Breast epithelium (tissue), 3 donors: Measurements from ENCODE around the gene VPS41.

Experiments
- CTCF ChIP-seq, 3 donors: fragments of 450-650 bp; IDR thresholded peaks; one replicate each; pipeline ENCODE4 v1.5.1; 2016 to 2017; ENCODE audit warnings: antibody characterized with exemption in 3 of 3, mild to moderate bottlenecking in 3 of 3, moderate library complexity in 3 of 3
- POLR2A ChIP-seq: fragments of 450-650 bp; IDR thresholded peaks from one replicate; pipeline ENCODE4 v1.6.1; 2016; ENCODE audit warnings: antibody characterized with exemption, mild to moderate bottlenecking, moderate library complexity
- POLR2AphosphoS5 ChIP-seq, 3 donors: sonication (generic); formaldehyde crosslinking; IDR thresholded peaks; one replicate each; pipeline ENCODE4 v1.6.1; 2017; ENCODE audit warnings: antibody characterized with exemption in 3 of 3

GRCh38 chr7:38889079-38889478, 19.9 kb downstream of the VPS41 start:
- TF ChIP-seq CTCF (IDR thresholded peaks at IDR 0.05), result no peak
- no peak for TF ChIP-seq POLR2A
- TF ChIP-seq POLR2AphosphoS5 (IDR thresholded peaks at IDR 0.05), result no peak
